Left hindlimb (tissue), 1 donor: ENCODE results near the gene SEMA4A.
"Not testable (repeated sequence)": the region's sequence is repeated elsewhere in the genome, so short reads cannot be mapped to it uniquely, and the experiment has no call there.

Experiments
- DNase-seq: peaks from one replicate; pipeline ENCODE4 v3.0.0-alpha.2; 2018

SEMA4A gene

GRCh38 chr1:156162430-156163037 lies 9.1 kb downstream of the SEMA4A start:
- no peak for DNase-seq

GRCh38 chr1:156163712-156164111 lies 10.3 kb downstream of the SEMA4A start:
- DNase-seq, result no peak

- DNase-seq, result no peak
These were observed 10.9 kb downstream of the SEMA4A start for GRCh38 chr1:156164125-156164831.

- DNase-seq, result no peak
These were observed 11.7 kb downstream of the SEMA4A start for GRCh38 chr1:156165083-156165482.

- no peak for DNase-seq
These were observed 14.2 kb downstream of the SEMA4A start for GRCh38 chr1:156167536-156167935.

GRCh38 chr1:156172696-156173470 lies 19.5 kb downstream of the SEMA4A start:
- no peak for DNase-seq

- no peak for DNase-seq
These were observed 23.3 kb downstream of the SEMA4A start for GRCh38 chr1:156176610-156177210.

GRCh38 chr1:156177919-156178654 lies 24.7 kb downstream of the SEMA4A start:
- DNase-seq, result no peak

- no peak for DNase-seq
These were observed 27.1 kb downstream of the SEMA4A start for GRCh38 chr1:156180471-156180870.

- DNase-seq, result not testable (repeated sequence)
These were observed 28.1 kb downstream of the SEMA4A start for GRCh38 chr1:156181391-156181924.

GRCh38 chr1:156182010-156182779 lies 28.8 kb downstream of the SEMA4A start:
- not testable (repeated sequence) for DNase-seq

GRCh38 chr1:156186347-156187177 lies 33.2 kb downstream of the SEMA4A start:
- DNase-seq, result not testable (repeated sequence)

- not testable (repeated sequence) for DNase-seq
These were observed 36.9 kb downstream of the SEMA4A start for GRCh38 chr1:156190265-156190664.

- no peak for DNase-seq
These were observed 38.0 kb downstream of the SEMA4A start for GRCh38 chr1:156191292-156191964.

- DNase-seq, result no peak
These were observed 39.8 kb downstream of the SEMA4A start for GRCh38 chr1:156193208-156193487.

- DNase-seq, result peak; percentile 98
These were observed 40.3 kb downstream of the SEMA4A start, which contains the start of gene SLC25A44 for GRCh38 chr1:156193488-156194299. TSS of gene SLC25A44 (plus strand) at chr1:156194104. CDS start at chr1:156199848, 5,744 bp downstream.

- no peak for DNase-seq
These were observed 40.9 kb downstream of the SEMA4A start for GRCh38 chr1:156194300-156194652.

GRCh38 chr1:156195853-156196252 lies 42.5 kb downstream of the SEMA4A start:
- no peak for DNase-seq

- DNase-seq, result no peak
These were observed 43.1 kb downstream of the SEMA4A start for GRCh38 chr1:156196445-156196844.
